ENCODE measurements around the gene TNKS1BP1. TPM values are rescaled to one million over a fixed set of nuclear protein-coding genes. Genes with fewer than 3 reads are reported as not detected.

The TNKS1BP1 gene
- total RNA-seq, 1 donor from 2014 or later, result 11.7 TPM

GRCh38 chr11:57357310-57357709 is 32.6 kb upstream of the TNKS1BP1 start:
- Mint-ChIP-seq H3K27ac (no peak overlapping the region), H3K9me3 (peaks cover 3% of the 10 kb centered on the region), H3K4me1 (peaks cover 39% of the 10 kb centered on the region), H3K4me3 (no peak overlapping the region), H3K36me3 (no peaks in the 10 kb centered on the region), H3K27me3 (ENCODE audit: insufficient read depth, low read depth) (peaks cover 15% of the 10 kb centered on the region)
- Histone ChIP-seq H2AFZ (replicated peaks) (no peak overlapping the region), H3K79me2 (ENCODE audit: low read depth) (no peaks in the 10 kb centered on the region), H3K4me3 (no peak overlapping the region), H3K9ac (no peak overlapping the region), H3K4me2 (no peak overlapping the region), H3K9me3 (ENCODE audit: low read depth) (no peaks in the 10 kb centered on the region), H3K27ac (no peak overlapping the region), H3K36me3 (no peaks in the 10 kb centered on the region), H4K20me1 (ENCODE audit: low read depth) (no peaks in the 10 kb centered on the region), H3K4me1 (peaks cover 41% of the 10 kb centered on the region), H3F3A (ENCODE audit: low read depth) (peaks cover 27% of the 10 kb centered on the region), H3K27me3 (no peaks in the 10 kb centered on the region)
- no peak for TF ChIP-seq EZH2phosphoT487 (IDR thresholded peaks at IDR 0.05)
- TF ChIP-seq EZH2 (IDR thresholded peaks at IDR 0.05), result no peak
- TF ChIP-seq, protein P1, sequence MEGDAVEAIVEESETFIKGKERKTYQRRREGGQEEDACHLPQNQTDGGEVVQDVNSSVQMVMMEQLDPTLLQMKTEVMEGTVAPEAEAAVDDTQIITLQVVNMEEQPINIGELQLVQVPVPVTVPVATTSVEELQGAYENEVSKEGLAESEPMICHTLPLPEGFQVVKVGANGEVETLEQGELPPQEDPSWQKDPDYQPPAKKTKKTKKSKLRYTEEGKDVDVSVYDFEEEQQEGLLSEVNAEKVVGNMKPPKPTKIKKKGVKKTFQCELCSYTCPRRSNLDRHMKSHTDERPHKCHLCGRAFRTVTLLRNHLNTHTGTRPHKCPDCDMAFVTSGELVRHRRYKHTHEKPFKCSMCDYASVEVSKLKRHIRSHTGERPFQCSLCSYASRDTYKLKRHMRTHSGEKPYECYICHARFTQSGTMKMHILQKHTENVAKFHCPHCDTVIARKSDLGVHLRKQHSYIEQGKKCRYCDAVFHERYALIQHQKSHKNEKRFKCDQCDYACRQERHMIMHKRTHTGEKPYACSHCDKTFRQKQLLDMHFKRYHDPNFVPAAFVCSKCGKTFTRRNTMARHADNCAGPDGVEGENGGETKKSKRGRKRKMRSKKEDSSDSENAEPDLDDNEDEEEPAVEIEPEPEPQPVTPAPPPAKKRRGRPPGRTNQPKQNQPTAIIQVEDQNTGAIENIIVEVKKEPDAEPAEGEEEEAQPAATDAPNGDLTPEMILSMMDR (IDR thresholded peaks at IDR 0.05), result no peak
- DNase-seq (ENCODE audit: low spot score), result no peak

DNA sequence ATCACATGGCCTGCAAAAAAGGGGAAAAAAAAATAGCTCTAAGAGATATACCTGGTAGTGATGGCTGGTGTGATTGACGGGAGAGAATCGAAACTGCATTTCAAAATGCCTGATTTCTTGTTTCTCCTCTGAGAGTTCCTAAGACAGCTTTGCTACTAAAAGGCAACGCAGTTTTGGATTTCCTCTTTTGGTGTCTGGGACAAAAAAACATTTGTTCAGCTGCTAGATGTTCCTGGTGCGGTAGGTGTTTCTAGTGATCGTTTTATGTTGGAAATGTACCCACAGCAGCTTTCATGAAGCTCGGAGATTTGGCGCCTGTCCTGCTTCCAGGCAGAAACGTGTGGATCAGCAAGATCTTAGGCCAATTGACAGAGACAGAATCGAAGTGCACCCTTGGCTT is 31.5 kb upstream of the TNKS1BP1 start:
- no peak for TF ChIP-seq EZH2 (IDR thresholded peaks at IDR 0.05)
- no peak for TF ChIP-seq EZH2phosphoT487 (IDR thresholded peaks at IDR 0.05)
- TF ChIP-seq, protein P1 (IDR thresholded peaks at IDR 0.05), result no peak
- Histone ChIP-seq H3K79me2 (ENCODE audit: low read depth) (no peaks in the 10 kb centered on the region), H3K4me1 (peaks cover 42% of the 10 kb centered on the region), H3K27me3 (no peaks in the 10 kb centered on the region), H3K4me2 (no peak overlapping the region), H3K4me3 (no peak overlapping the region), H2AFZ (replicated peaks) (no peak overlapping the region), H3F3A (ENCODE audit: low read depth) (peaks cover 30% of the 10 kb centered on the region), H3K27ac (no peak overlapping the region), H3K36me3 (no peaks in the 10 kb centered on the region), H4K20me1 (ENCODE audit: low read depth) (no peaks in the 10 kb centered on the region), H3K9ac (no peak overlapping the region), H3K9me3 (ENCODE audit: low read depth) (no peaks in the 10 kb centered on the region)
- Mint-ChIP-seq H3K27me3 (ENCODE audit: insufficient read depth, low read depth) (peaks cover 14% of the 10 kb centered on the region), H3K27ac (no peak overlapping the region), H3K9me3 (peaks cover 5% of the 10 kb centered on the region), H3K4me3 (no peak overlapping the region), H3K4me1 (peaks cover 39% of the 10 kb centered on the region), H3K36me3 (peaks cover 2% of the 10 kb centered on the region)
- DNase-seq (ENCODE audit: low spot score), result no peak

GRCh38 chr11:57354699-57355098 is 29.9 kb upstream of the TNKS1BP1 start:
- no peaks in the 10 kb centered on the region for H3K79me2 ChIP-seq (ENCODE audit: low read depth)
- H3K4me3 Mint-ChIP-seq, result no peak overlapping the region
- H3K36me3 ChIP-seq, result no peaks in the 10 kb centered on the region
- peaks cover 38% of the 10 kb centered on the region for H3K4me1 ChIP-seq
- no peak overlapping the region for H3K4me3 ChIP-seq
- TF ChIP-seq, protein P1 (IDR thresholded peaks at IDR 0.05), result no peak
- TF ChIP-seq EZH2 (IDR thresholded peaks at IDR 0.05) (no peak), EZH2phosphoT487 (IDR thresholded peaks at IDR 0.05) (no peak)
- no peak overlapping the region for H3K4me2 ChIP-seq
- H3K27ac Mint-ChIP-seq, result peak overlapping the region; percentile 3
- peaks cover 15% of the 10 kb centered on the region for H3K9me3 Mint-ChIP-seq
- DNase-seq (ENCODE audit: low spot score), result no peak
- H3K36me3 Mint-ChIP-seq, result peaks cover 2% of the 10 kb centered on the region
- peaks cover 38% of the 10 kb centered on the region for H3K4me1 Mint-ChIP-seq
- H3F3A ChIP-seq (ENCODE audit: low read depth), result peaks cover 30% of the 10 kb centered on the region
- H3K27me3 Mint-ChIP-seq (ENCODE audit: insufficient read depth, low read depth), result peaks cover 11% of the 10 kb centered on the region
- H4K20me1 ChIP-seq (ENCODE audit: low read depth), result no peaks in the 10 kb centered on the region
- no peak overlapping the region for H3K27ac ChIP-seq
- no peak overlapping the region for H3K9ac ChIP-seq
- no peaks in the 10 kb centered on the region for H3K27me3 ChIP-seq
- no peak overlapping the region for H2AFZ ChIP-seq (replicated peaks)
- no peaks in the 10 kb centered on the region for H3K9me3 ChIP-seq (ENCODE audit: low read depth)
